ENCODE results near the gene CABLES1.

CABLES1 gene

DNA sequence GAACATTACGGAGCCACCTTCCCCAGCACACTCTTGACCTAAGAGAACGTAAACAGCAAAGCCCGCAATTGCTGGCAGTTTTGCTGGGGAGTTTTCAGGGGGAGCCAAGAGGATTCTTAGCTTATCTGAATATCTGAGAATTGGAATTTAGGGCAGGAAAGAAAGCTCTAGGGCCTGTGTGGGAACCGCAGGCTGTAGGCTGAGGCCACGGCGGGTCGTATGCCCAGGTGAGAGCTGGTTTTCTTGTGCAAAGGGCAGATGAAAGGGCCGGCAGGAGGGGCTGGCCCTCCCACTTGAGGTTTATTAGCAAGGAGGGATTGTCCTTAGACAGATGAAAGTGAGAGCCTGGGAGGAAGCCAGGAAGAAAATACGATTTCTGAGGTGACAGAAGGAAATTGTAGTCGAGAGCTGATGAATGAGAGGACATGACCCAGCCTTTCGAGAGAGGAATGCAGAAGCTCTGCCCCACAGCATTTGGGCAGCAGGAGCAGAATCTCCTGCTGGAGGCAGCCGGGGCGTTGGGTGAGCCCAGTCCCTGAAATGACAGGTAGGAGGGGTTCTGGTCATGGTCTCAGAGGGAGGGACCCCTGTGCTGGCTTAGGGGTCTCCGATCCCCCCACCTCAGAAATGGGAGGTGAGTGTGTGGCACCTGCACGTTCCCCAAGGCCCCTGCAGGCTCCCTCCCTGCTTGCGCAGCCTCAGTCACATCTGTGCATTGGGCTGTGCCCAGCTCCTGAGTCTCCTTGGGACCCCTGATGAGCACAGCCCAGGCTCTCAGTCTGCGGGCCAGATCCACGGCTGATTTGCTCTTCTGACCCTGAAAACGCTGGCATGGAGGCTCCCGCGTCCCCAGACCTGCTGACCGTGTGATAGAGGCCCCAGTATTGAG, 61.1 kb downstream of the CABLES1 start:
- no peak for DNase-seq

DNA sequence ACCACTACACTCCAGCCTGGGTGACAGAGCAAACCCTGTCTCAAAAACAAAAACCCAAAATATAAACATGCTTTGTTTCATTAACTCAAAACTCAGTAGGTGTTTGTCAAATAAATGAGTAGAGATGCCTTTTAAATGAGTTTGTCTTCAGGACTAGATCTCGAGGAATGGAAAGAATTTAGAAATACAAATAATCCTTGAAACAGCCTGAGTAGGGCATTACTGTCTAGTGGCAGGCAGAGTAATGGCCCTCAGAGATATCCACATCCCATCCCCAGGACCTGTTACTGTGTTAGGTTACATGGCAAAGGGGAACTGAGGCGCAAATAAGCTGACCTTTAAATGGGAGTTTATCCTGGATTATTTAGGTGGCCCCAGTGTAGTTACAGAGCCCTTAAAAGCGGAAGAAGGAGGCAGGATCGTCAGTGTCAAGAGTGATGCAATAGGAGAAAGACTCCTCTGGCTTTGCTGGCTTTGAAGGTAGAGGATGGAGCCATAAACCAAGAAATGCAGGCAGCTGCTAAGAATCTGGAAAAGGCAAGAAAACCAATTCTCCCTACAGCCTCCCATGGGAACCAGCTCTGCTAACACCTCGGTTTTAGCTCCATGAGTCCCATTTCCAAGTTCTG, 63.0 kb downstream of the CABLES1 start:
- no peak for DNase-seq

DNA sequence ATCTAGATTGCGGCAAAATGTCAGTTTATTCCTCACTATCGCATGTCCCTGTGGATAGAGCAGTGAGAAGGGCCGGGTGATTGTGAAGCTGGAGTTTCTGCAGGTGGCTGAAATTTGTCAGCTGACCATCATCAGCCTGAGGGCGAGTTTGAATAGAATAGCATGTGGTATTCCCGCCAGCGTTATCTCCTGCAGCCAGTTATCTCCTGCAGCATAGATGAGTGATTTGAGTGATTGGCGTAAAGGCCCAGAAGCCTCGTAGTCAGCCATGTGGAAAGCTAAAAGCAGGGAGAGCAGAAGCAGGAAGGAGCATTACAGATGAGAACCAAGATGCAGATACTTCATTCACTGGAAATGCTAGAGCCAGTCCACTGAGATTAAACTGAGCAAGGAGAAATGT, 65.5 kb downstream of the CABLES1 start:
- DNase-seq: no peak

DNA sequence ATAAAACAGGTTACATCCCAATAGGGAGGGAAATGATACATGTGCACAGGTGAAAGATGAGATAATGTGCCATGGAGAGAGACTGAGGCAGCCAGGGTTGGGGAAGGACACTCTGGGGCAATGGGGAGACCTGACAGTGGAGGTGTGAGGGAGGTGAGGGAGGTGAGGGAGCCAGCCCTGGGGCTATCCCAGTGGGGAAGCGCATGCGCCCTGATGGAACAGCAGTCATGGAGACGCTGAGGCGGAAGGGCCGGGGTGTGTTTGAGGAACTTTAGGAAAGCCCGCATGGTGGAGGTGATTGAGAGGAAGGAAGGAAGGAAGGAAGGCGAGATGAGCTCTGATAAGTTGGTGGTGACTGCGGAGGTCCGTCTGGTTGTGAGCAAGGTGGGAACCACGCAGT, 66.5 kb downstream of the CABLES1 start:
- DNase-seq: no peak

DNA sequence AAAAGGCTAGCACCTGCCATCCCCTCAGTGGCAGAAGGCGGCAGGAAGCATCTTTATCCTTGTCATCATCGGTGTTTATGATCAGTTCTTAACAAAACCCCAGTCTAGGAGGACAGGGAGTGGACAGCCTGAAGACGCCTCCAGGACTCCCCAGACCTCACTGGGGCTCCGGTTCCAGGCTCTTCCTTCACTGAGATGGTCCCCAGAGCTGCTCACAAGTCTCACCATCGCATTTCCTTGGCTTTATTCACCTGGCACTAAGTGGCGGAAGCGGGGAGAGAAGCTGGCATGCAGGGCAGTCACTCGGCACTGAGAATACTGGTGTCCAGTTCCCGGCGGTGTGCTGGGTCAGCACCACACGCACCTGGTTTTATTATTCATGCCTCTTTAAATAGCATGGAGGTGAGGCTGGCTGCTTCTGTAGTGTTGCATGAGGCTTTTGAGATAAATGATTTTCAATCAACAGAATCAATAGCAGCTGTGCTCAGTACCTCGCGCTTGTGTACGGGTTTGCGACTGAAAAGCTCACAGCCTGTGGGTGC, 68.7 kb downstream of the CABLES1 start:
- DNase-seq: no peak

DNA sequence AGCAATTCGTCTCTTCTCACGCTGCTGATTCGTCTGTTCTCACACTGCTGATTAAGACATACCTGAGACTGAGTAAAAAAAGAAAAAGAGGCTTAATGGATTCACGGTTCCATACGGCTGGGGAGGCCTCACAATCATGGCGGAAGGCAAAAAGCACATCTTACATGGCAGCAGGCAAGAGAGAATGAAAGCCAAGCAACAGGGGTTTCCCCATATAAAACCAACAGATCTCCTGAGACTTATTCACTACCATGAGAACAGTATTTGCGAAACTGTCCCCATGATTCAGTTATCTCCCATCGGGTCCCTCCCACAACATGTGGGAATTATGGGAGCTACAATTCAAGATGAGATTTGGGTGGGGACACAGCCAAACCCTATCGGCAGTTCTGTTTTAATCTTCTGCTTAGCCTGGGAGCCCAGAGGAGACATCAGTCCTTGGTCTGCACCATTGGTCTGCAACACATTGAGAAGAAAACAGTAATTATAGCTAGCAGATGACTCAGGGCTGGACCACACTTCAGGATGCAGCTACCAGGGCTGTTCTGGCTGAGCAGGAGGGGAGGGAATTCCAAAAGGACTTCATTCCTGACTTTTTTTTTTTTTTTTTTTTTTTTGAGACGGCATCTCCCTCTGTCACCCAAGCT, 69.4 kb downstream of the CABLES1 start:
- DNase-seq: no peak

DNA sequence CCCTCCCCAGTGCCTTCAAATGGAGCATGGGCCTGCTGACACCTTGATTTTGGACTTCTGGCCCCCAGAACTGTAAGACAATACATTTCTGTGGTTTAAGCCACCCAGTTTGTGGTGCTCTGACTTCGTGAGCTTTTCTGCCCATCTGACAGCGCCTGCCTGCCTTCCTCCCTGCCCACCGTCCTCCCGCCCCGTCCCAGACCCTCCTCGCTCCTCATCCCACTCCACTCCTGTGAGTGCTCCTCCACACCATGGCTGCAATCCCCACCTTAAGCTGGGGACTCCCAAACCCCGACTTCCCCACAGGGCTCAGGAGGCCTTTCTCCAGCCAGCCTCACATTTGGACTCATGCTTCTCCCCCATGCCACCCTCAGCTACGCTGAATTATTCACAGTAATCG, 70.7 kb downstream of the CABLES1 start:
- no peak for DNase-seq

DNA sequence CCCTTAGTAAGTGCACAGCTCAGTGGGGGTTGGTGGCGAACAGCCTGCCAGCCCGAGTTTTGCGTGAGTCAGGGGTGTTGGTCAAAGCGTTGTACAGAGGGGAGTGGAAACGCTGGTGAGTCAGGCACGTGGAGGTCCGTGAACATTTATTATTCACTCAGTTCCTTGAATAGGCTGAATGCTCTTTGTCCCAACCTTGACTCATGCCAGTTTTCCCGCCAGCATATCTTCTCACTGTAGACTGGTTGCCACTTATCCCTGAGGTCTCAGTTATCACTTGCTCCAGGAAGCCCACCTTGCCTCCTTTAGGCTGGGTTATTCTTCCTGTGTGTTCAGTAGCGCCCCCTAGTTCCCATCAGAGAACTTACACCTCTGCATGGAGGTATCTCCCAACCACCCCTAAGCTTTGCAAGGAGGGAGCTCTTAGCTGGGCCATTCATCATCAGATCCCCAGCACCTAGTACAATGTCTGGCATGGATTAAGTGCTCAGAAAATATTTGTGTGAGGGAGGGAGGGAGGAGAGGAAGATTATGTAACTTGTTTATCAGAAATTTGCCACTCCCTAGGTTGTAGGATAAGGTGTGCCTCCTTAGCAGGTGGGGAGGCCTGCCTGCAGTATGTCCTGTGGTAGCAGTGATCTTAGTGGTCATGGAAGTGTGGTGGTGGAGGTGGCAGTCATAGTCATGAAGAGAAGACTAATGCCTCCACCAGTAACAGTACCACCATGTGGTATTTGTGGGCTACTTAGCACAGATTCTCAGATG, 72.1 kb downstream of the CABLES1 start:
- no peak for DNase-seq

DNA sequence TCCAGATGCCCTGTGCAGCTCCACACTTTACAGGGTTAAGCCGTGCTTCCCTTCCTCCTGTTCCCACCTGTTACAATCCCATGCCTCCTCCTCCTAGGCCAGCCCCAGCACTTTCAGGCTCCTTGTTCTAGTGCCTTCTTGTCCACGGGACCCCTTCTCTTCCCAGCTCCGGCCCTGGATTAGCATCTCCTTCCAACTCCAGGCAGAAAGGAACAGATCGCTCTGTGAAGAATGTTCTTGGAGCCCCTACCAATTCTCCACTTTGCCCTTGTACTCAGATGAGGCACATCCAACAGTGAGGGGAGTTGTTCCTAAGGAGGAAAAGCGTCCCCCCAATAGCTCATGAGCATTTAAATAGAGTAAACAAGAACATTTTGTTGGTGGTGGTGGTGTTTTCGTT, 72.7 kb downstream of the CABLES1 start:
- no peak for DNase-seq

DNA sequence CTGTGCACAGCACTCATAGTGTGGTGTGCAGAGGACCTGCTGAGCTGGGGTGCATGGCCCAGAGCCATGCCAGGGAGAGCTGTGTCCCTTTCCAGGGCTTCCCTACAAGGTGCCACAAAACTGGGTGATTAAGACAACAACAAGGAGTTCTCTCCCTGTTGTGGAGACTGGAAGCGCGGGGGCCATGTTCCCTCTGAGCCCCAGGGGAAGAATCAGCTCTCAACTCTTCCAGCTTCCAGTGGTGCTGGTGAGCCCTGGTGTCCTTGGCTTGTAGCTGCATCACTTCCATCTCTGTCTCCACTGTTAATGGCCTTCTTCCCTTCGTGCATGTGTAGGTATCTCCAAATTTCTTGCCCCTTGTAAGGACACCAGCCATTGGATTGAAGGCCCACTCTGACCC, 73.3 kb downstream of the CABLES1 start:
- no peak for DNase-seq

DNA sequence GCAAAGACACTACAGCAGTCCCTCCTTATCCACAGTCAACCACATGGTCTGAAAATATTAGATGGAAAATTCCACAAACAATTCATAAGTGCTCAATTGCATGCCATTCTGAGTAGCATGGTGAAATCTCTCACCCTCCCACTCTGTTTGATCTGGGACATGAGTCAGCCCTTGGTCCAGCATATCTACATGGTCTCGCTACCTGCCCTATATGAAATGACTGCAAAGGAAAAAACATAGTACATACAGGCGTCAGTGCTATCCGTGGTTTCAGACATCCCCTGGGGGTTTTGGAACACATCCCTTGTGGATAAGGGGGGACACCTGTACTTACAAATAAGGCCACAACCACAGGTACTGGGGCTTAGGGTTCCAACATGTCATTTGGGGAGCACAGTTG, 73.7 kb downstream of the CABLES1 start:
- no peak for DNase-seq

DNA sequence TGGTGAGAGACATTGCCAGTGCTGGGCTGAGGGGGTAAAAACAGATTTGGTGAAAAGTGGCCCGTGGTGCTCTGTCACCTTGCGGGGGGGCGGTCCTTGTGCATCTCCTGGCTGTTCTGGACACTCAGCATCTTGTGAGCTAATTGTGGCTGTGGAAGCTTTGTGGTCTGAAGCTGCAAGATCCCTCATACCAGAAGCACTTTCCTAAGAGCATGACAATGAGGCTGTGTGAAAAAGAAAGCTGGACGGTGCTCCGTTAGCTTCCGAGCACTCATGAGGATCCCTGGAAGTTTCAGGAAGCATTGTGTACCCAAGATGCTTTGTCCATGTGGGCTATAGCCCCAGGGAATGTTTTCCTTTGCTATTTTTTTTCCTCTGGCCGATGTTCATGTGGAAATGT, 74.5 kb downstream of the CABLES1 start:
- DNase-seq: no peak

DNA sequence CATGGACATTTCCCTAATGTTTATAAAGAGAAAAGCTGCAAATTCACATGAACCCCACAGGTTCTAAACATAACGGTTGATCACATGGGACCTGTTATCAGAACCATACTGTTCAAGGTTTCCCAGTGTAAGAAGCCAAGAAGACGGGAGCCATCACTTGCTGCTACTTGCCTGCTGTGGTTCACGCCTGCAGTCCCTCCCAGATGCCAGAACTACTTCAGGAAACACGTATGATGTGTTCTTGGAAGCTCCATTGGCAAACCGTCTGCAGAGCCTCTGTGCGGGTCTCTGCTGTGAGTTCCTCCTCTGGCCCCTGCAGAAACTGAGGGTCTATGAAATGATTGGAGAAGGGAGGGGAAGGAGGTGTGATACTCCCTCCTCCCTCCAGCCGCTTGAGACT, 75.2 kb downstream of the CABLES1 start:
- DNase-seq: no peak

DNA sequence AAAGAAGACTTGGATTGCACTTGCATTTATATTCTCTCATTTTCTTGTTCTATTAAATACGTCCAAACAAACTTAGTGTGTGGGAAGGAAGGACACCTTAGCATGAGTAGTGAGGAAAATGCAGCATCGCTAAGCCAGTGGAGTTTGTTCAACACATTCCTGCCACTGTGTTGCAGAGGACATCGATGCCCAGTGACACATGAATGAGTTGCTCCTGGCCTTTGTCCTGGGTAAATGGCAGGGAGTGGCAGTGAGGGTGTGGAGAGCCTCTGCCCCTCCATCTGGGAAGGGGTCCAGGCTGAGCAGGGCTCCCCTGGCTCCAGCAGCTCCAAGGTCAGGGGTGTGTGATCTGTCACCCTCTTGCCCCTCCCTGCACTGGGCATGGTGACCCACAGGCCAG, 75.9 kb downstream of the CABLES1 start:
- DNase-seq: no peak

DNA sequence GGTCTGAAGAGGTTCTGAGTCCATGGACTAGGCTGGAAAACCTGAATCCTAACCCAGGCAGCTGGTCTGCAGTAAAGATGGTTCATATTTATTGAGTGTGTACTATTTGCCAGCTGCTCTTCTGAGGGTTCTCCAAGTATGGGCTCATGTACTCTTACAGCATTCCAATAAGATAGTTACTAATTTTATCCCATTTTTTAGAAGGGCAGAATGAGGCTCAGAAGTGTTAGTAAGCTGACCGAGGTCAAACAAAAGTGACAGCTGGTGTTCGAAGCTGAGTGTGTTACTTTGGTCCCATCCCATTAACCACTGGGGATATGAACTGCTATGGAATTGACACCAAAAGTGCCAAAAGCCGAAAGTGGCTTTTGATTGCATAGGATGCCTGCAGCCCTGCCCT, 76.9 kb downstream of the CABLES1 start:
- DNase-seq: no peak

DNA sequence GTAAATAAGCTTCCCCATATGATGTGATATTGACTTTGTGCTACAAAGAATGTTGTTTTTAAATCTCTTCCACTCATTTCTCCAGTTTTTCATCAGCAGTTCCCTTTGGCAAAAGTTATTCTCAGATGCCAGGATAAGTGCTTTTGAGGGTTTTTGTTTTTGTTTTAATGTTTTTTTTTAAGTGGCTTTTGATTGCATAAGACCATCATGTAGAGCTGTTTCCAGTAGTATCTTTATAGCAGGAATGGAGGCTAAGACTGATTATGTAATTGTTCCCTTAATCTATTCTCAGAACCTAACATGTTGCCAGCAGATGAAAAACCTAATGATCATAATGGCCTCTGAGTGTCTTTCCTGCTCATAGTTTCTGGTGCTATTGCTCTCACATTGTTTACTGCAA, 77.9 kb downstream of the CABLES1 start:
- DNase-seq: no peak

DNA sequence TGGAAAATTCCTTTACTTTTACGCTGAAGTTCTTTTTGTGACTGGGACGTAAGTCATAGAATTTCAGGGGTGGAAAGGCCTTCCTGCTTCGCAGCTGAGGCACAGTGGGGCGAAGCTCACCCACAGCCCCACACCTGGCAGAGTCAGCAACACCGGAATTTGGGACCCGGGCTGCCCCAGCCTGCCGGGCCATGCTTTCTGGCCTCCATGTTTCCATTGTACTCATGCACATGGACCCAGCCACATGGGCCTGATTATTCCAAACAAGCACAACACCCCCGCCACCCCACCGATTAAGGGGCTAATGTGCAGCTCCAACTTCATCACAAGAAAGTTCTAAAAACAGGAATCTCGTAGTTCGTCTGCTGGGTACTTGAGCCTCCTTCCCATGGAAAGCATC, 82.5 kb downstream of the CABLES1 start:
- DNase-seq: no peak

DNA sequence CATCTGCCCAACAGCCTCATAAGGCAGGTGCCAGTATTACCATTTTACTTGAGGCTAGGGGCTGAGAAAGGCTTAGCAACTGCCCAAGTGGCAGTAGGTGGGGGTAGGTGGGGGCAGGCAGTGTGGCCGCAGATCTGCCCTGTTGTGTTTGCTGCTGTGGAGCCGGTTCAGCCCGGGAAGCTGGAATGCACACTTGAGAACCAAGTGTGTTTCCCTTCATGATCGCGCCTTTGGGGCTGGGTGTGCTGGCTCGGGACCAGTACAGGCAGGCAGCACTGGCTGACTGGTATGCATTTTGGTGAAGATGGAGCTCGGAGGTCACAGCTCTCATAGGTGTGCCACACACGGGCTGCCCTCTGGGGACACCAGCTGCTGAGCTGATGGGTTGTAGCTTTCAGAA, 85.1 kb downstream of the CABLES1 start:
- DNase-seq: no peak

DNA sequence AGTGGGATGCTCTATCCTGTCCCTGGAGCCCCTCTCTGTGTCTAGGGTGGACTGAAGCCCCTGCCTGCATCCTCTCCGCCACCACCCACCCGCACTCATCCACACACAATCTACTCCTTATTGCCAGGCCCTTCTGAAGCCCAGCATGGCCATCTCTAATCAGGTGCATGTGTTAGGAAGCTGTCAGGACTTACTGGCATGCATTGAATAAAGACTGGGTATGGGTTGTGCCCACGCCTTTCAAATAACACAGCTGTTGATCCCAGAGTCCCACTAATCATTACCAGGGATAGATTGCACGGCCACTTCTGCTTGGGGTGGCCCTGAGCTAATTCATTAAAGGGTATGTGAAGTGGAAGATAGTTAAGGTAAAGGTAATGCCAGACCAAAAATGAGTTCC, 88.4 kb downstream of the CABLES1 start:
- DNase-seq: no peak

DNA sequence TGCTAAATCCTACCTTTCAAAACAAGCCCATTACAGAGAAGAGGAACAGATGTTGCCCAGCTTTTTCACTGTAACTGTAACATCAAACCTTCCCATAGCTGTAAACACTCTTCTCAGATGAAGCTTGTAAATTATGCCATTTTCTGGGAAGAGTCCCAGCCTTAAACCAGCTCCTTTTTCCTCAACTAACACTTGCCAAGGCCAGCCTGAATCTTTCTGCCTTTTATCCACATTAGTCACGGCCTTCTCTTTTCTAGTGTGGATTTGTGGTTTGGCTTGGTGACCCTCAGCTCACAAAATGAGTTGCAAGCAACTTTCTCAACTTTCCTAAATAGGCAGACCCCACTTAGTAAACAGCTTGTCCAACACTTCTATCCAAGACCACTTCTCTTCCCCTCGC, 90.2 kb downstream of the CABLES1 start:
- DNase-seq: no peak

DNA sequence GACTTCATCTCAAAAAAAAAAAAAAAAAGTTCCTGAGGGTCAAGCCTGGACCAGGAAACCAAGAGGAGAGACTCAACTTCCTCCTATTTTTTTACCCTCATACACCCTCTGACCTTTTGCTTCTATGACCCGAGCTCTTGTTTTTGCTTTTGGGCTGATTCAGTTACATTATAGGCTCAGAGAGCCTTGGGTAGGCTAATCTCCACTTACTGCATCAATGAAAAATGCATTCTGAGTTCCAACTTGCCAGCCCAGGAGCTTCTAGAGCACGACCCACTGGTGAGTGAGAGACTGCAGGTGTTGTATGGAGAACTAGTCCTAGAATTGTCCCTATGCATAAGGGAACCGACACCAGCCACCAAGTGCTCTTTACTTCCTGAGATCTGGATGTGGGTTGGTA, 91.1 kb downstream of the CABLES1 start:
- no peak for DNase-seq

DNA sequence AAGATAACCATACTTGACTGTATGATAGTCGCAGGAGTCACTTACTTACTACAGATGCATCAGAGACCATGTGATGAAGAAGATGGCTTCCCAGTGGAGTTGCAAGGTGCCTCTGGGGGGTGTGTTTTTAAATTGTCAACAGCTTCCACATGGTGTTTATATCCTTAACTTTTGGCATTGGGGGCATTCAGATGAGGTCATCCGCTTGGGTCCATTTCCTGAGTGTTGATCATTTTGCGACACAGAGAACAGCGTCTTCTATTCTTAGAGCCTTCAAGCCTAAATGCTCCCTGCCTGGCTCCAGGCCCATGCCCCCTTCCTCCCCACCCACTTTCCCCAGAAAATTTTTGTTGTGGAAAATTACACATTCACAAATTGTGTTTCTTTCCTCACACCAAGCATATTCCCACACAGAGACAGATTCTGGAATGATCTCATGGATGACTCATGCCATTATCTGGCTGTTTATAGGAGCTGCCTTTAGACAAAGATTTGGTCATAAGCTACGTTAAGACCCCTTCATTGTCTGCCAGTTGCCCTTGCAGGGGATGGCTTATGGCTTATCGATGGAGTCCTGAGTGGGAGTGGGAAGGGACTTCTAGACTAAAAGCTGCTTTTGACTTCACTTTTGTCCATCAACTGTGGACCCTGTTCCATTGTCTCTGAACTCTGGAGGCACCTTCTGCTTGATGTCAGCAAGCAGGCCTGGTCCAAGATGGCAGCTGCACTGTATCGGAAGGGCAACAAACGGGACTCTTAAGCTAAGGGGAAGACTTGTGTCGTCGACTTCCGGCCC, 91.8 kb downstream of the CABLES1 start:
- no peak for DNase-seq

All from CD4-positive, alpha-beta T cell treated with Interleukin-12 subunit alpha and Interleukin-12 subunit beta, for 1 hour (primary cell).